HepG2 (cell line): ENCODE measurements around the gene SLC4A11. TPM values are rescaled to one million over a fixed set of nuclear protein-coding genes. Genes with fewer than 3 reads are reported as not detected.
A peak's percentile ranks its signal among the peaks of the same experiment; 100 is the strongest.

Experiments
- ATAC-seq: fragments of 200-7000 bp; cut with Tn5 transposase; 3 replicates; pipeline ENCODE4 v1.9.1; 2020; ENCODE audit warnings: mild to moderate bottlenecking, moderate library complexity
- BruUV-seq: library from RNA; stranded (reverse); fragments of 400-500 nt; replicated peaks from 2 replicates; lab custom pipeline; 2021; lab: Mats Ljungman, UMichigan
- CTCF ChIA-PET: fragments of 300-600 bp; formaldehyde crosslinking; extraction: SDS; loops from one replicate; lab custom pipeline; 2021; ENCODE audit warnings: low total read pairs, inconsistent platforms, low intra/inter-chr PET ratio; lab: Yijun Ruan, JAX
- POLR2A ChIA-PET: fragments of 350-600 bp; sonication (Branson Sonifier 250); formaldehyde crosslinking; loops from one replicate; lab custom pipeline; 2020; ENCODE audit warnings: antibody characterized with exemption, inconsistent platforms; lab: Yijun Ruan, JAX
- DNase-seq: peaks from one replicate; pipeline ENCODE4 v3.0.0-alpha.2; 2015; ENCODE audit warnings: low spot score
- FAIRE-seq: peaks from 3 replicates; lab custom pipeline; 2011; peaks lifted over from hg19 to GRCh38; lab: Jason Lieb, UNC
- H2AFZ ChIP-seq: one replicate; pipeline ENCODE4 v1.6.1; 2011; ENCODE audit warnings: low read length, inconsistent platforms
- H3K27ac ChIP-seq: fragments of 300-600 bp; 3 replicates; pipeline ENCODE4 v1.8.0; 2011; ENCODE audit warnings: mixed run types, mild to moderate bottlenecking, mixed read lengths, low read length, inconsistent platforms; ENCODE audit not compliant: insufficient read depth; ENCODE audit errors: extremely low read length
- H3K27me3 ChIP-seq, 2 experiments: fragments of 200-600 bp in 1 of 2; 2 replicates in 1 of 2; 3 replicates in 1 of 2; pipeline versions ENCODE4 v1.6.0 to v1.8.0; 2011; ENCODE audit warnings: low read length in 2 of 2, mild to moderate bottlenecking in 2 of 2, moderate library complexity in 2 of 2, inconsistent platforms in 1 of 2; ENCODE audit not compliant: insufficient read depth in 2 of 2, control insufficient read depth in 1 of 2
- H3K36me3 ChIP-seq, 2 experiments: fragments of 200-600 bp in 1 of 2; replicated peaks in 1 of 2; 2 replicates in 1 of 2; 3 replicates in 1 of 2; pipeline versions ENCODE4 v1.5.1 to v1.8.0; 2011; ENCODE audit warnings: low read length in 2 of 2, inconsistent platforms in 1 of 2; ENCODE audit not compliant: insufficient read depth in 2 of 2, control insufficient read depth in 1 of 2
- H3K4me1 ChIP-seq: 2 replicates; pipeline ENCODE4 v1.5.1; 2012; ENCODE audit warnings: low read length, inconsistent platforms; ENCODE audit not compliant: insufficient read depth
- H3K4me2 ChIP-seq: 2 replicates; pipeline ENCODE4 v1.6.0; 2011; ENCODE audit warnings: low read depth, low read length, inconsistent platforms
- H3K4me3 ChIP-seq, 3 experiments: fragments of 200-600 bp in 1 of 3; sonication (generic), shearing (Covaris generic) in 1 of 3; replicated peaks in 1 of 3; 2 replicates each; pipeline ENCODE4 v1.5.1; 2011 to 2016; ENCODE audit warnings: low read length in 3 of 3, inconsistent platforms in 2 of 3, low read depth in 2 of 3, mild to moderate bottlenecking in 2 of 3, control low read depth in 1 of 3, mixed read lengths in 1 of 3; ENCODE audit not compliant: insufficient read depth in 1 of 3
- H3K79me2 ChIP-seq: one replicate; pipeline ENCODE4 v1.6.1; 2011; ENCODE audit warnings: low read length, inconsistent platforms; ENCODE audit not compliant: insufficient read depth
- H3K9ac ChIP-seq: 2 replicates; pipeline ENCODE4 v1.6.0; 2011; ENCODE audit warnings: mild to moderate bottlenecking, low read depth, low read length, inconsistent platforms; ENCODE audit not compliant: insufficient read depth
- H3K9me3 ChIP-seq: 2 replicates; pipeline ENCODE4 v1.5.1; 2012; ENCODE audit warnings: mild to moderate bottlenecking, low read length
- H4K20me1 ChIP-seq: 2 replicates; pipeline ENCODE4 v1.6.0; 2011; ENCODE audit warnings: inconsistent platforms, mild to moderate bottlenecking, low read length, moderate library complexity; ENCODE audit not compliant: insufficient read depth
- FOXP4 ChIP-seq: sonication (generic); formaldehyde crosslinking; IDR thresholded peaks from 2 replicates; pipeline ENCODE4 v1.4.0; 2020; ENCODE audit warnings: missing genetic modification reagents
- MEIS1 ChIP-seq: sonication (generic); formaldehyde crosslinking; IDR thresholded peaks from 2 replicates; pipeline ENCODE4 v1.9.0; 2021; ENCODE audit warnings: mild to moderate bottlenecking, missing genetic modification reagents, moderate library complexity, borderline replicate concordance
- NFIB ChIP-seq: sonication (generic); formaldehyde crosslinking; IDR thresholded peaks from 2 replicates; pipeline ENCODE4 v1.9.0; 2021; ENCODE audit warnings: missing genetic modification reagents, mild to moderate bottlenecking, borderline replicate concordance
- PHF5A ChIP-seq: IDR thresholded peaks from one replicate; pipeline ENCODE4 v1.6.1; 2018; ENCODE audit warnings: low read depth, missing genetic modification reagents; ENCODE audit not compliant: unreplicated experiment
- SALL2 ChIP-seq: sonication (generic); formaldehyde crosslinking; IDR thresholded peaks from 2 replicates; pipeline ENCODE4 v1.8.1; 2023; ENCODE audit warnings: mild to moderate bottlenecking, missing genetic modification reagents, inconsistent platforms
- SMAD1 ChIP-seq: sonication (generic); formaldehyde crosslinking; IDR thresholded peaks from 2 replicates; pipeline ENCODE4 v1.4.0; 2020; ENCODE audit warnings: missing genetic modification reagents, low read depth, mild to moderate bottlenecking, borderline replicate concordance
- THRA ChIP-seq: sonication (generic); formaldehyde crosslinking; IDR thresholded peaks from 2 replicates; pipeline ENCODE4 v1.4.0; 2020; ENCODE audit warnings: missing genetic modification reagents, borderline replicate concordance
- ZC3H13 ChIP-seq: sonication (generic); formaldehyde crosslinking; IDR thresholded peaks from 2 replicates; pipeline ENCODE4 v1.8.1; 2023; ENCODE audit warnings: mild to moderate bottlenecking, missing genetic modification reagents, moderate library complexity
- ZNF383 ChIP-seq: sonication (generic); formaldehyde crosslinking; IDR thresholded peaks from 2 replicates; pipeline ENCODE4 v1.4.0; 2020; ENCODE audit warnings: missing genetic modification reagents, mild to moderate bottlenecking, borderline replicate concordance
- ZNF460 ChIP-seq: sonication (generic); formaldehyde crosslinking; IDR thresholded peaks from 2 replicates; pipeline ENCODE4 v1.5.1; 2020; ENCODE audit warnings: missing genetic modification reagents, mild to moderate bottlenecking, borderline replicate concordance
- ZNF567 ChIP-seq: sonication (generic); formaldehyde crosslinking; IDR thresholded peaks from 2 replicates; pipeline ENCODE4 v1.8.1; 2023; ENCODE audit warnings: mild to moderate bottlenecking, missing genetic modification reagents, borderline replicate concordance
- ZNF615 ChIP-seq: sonication (generic); formaldehyde crosslinking; IDR thresholded peaks from 2 replicates; pipeline ENCODE4 v1.5.0; 2020; ENCODE audit warnings: mild to moderate bottlenecking, missing genetic modification reagents, borderline replicate concordance
- ZNF616 ChIP-seq: sonication (generic); formaldehyde crosslinking; IDR thresholded peaks from 2 replicates; pipeline ENCODE4 v1.5.0; 2020; ENCODE audit warnings: low read depth, mild to moderate bottlenecking, missing genetic modification reagents
- ZNF775 ChIP-seq: sonication (generic); formaldehyde crosslinking; IDR thresholded peaks from 2 replicates; pipeline ENCODE4 v1.4.0; 2020; ENCODE audit warnings: missing genetic modification reagents, mild to moderate bottlenecking, moderate library complexity, borderline replicate concordance
- ZNF782 ChIP-seq: sonication (generic); formaldehyde crosslinking; IDR thresholded peaks from 2 replicates; pipeline ENCODE4 v1.4.0; 2020; ENCODE audit warnings: missing genetic modification reagents, mild to moderate bottlenecking, borderline replicate concordance
- WGBS: methylation state at CpG from one replicate; pipeline ENCODE4 v1.1.6; 2017; ENCODE audit warnings: low lambda C conversion rate; 5-methylcytosine and 5-hydroxymethylcytosine counted together
- in situ Hi-C: cut with HindIII; loops from 2 replicates; pipeline ENCODE4 v1.10.0; 2017; ENCODE audit warnings: low pct_unique_long_range_greater_than_20kb; ENCODE audit not compliant: extremely low pct_ligation_motif_present
- intact Hi-C: fragments of 100-400 bp; cut with micrococcal nuclease; formaldehyde crosslinking; loops from one replicate; pipeline ENCODE4 v1.10.0; 2022; ENCODE audit not compliant: unreplicated experiment
- polyA plus RNA-seq, 8 experiments: library from polyadenylated mRNA; depleted of rRNA in 3 of 8; stranded (reverse) in 7 of 8; unstranded in 1 of 8; fragments of >200 nt; fragmentation: Illumina TruSeq in 4 of 8; extraction: Trizol in 4 of 8; gene quantifications; 2 replicates each; pipeline versions ENCODE4 v1.2.1 to v1.2.3, GENCODE V29; 2011 to 2016; ENCODE audit warnings: low read depth in 4 of 8, missing spikeins in 1 of 8, mixed read lengths in 1 of 8; ENCODE audit not compliant: insufficient read depth in 1 of 8
- total RNA-seq, 5 experiments: library from RNA; depleted of rRNA; stranded (reverse); fragments of >200 nt; fragmentation: Illumina TruSeq; extraction: Trizol; gene quantifications; 2 replicates each; pipeline ENCODE4 v1.2.3, GENCODE V29; 2016; ENCODE audit warnings: low read depth in 1 of 5
- TF ChIP-seq, protein P1 (sequence below): sonication (generic); formaldehyde crosslinking; IDR thresholded peaks from 2 replicates; pipeline ENCODE4 v1.5.0; 2020; ENCODE audit warnings: missing genetic modification reagents

Gene SLC4A11
- total and polyA plus RNA-seq, 2 of the 13 experiments (the other 11 are each of a cell fraction or from before 2014, with no cell fraction given), result 3.9 to 27.0 TPM

- TF ChIP-seq ZNF782 (no peak), NFIB (no peak), PHF5A (CRISPR knock-in tag) (no peak)
- TF ChIP-seq, protein P1, sequence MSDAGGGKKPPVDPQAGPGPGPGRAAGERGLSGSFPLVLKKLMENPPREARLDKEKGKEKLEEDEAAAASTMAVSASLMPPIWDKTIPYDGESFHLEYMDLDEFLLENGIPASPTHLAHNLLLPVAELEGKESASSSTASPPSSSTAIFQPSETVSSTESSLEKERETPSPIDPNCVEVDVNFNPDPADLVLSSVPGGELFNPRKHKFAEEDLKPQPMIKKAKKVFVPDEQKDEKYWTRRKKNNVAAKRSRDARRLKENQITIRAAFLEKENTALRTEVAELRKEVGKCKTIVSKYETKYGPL (CRISPR knock-in tag), result no peak
These were observed 903 bp downstream of the SLC4A11 start (continued) for GRCh38 chr20:3237958-3238615.

- in situ Hi-C loops (no loop called here), intact Hi-C loops (no loop called here)
- FAIRE-seq, result peak; percentile 44
- H3K9me3 ChIP-seq, result no peaks in the 10 kb centered on the region
- no peak for DNase-seq
- no peak overlapping the region for H3K9ac ChIP-seq
- ChIA-PET CTCF (no interaction called here), POLR2A (interaction anchor here (1.6 kb wide), 1 partner anchor 14 kb away, joined by 9 read pairs; no protein-coding TSS in a partner anchor)
- H3K4me1 ChIP-seq, result peaks cover 70% of the 10 kb centered on the region
- 72% methylated on average over 24 of the region's 25 CpGs for WGBS
- H3K79me2 ChIP-seq, result no peaks in the 10 kb centered on the region
- H3K4me2 ChIP-seq, result peak overlapping the region; percentile 84
- no peak overlapping the region for H2AFZ ChIP-seq
- peaks cover 6 to 40% of the 10 kb centered on the region in 2 experiments for H3K27me3 ChIP-seq
- BruUV-seq, result no TSS peak
- no peak overlapping the region for H3K27ac ChIP-seq
- H3K36me3 ChIP-seq, result no peaks in the 10 kb centered on the region; a peak in 2 of 5 replicates
- no peaks in the 10 kb centered on the region for H4K20me1 ChIP-seq
- peak overlapping the region in 2 of 3 experiments; percentile 83; a peak in 3 of 6 replicates for H3K4me3 ChIP-seq
- ATAC-seq, result no peak
- TF ChIP-seq SALL2 (no peak), ZC3H13 (CRISPR knock-in tag) (no peak), ZNF460 (no peak), FOXP4 (no peak), ZNF775 (CRISPR knock-in tag) (no peak), ZNF567 (CRISPR knock-in tag) (0 out of 2 replicates have a peak, but pooled peaks have one; percentile 33), THRA (CRISPR knock-in tag) (no peak), MEIS1 (CRISPR knock-in tag) (0 out of 2 replicates have a peak, but pooled peaks have one; percentile 6), ZNF616 (CRISPR knock-in tag) (no peak), ZNF615 (CRISPR knock-in tag) (no peak), ZNF383 (CRISPR knock-in tag) (no peak), SMAD1 (CRISPR knock-in tag) (0 out of 2 replicates have a peak, but pooled peaks have one; percentile 59)
These were observed 1.7 kb downstream of the SLC4A11 start for GRCh38 chr20:3237011-3237957.
